Adrenal gland (tissue), 5 donors: ENCODE measurements around the gene RPS26.

Source experiments
- CTCF ChIP-seq, 6 experiments: fragments of 450-650 bp in 4 of 6; fragments of 200-600 bp in 2 of 6; sonication (generic) in 1 of 6; IDR thresholded peaks; 1 replicate in 5 of 6; 2 replicates in 1 of 6; pipeline versions ENCODE4 v1.5.1 to v1.8.0; 2016 to 2021; ENCODE audit warnings: antibody characterized with exemption in 6 of 6, mild to moderate bottlenecking in 2 of 6, moderate library complexity in 1 of 6
- POLR2A ChIP-seq, 2 donors: fragments of 450-650 bp; IDR thresholded peaks; one replicate each; pipeline ENCODE4 v1.6.1; 2017; ENCODE audit warnings: antibody characterized with exemption in 2 of 2, mild to moderate bottlenecking in 2 of 2, moderate library complexity in 1 of 2
- donor health status: DM: no; HTN: no; CAD: no.

- TF ChIP-seq CTCF (IDR thresholded peaks at IDR 0.05) (peak in 4 of 6 experiments; percentile 28 to 32 (median 30)), POLR2A (IDR thresholded peaks at IDR 0.05) (no peak)
Measured at GRCh38 chr12:56084958-56085543, 43.3 kb downstream of the RPS26 start.
